Osteocyte (in vitro differentiated cells): ENCODE measurements around the gene KIF5C. TPM values are rescaled to one million over a fixed set of nuclear protein-coding genes. Genes with fewer than 3 reads are reported as not detected.
A peak's percentile ranks its signal among the peaks of the same experiment; 100 is the strongest.

Experiments used
- DNase-seq: peaks from one replicate; pipeline ENCODE4 v3.0.0; 2021; ENCODE audit warnings: mixed read lengths; ENCODE audit not compliant: unreplicated experiment; ENCODE audit errors: extremely low spot score
- H3K27ac Mint-ChIP-seq: one replicate; pipeline ENCODE4 v1.8.0; 2021; ENCODE audit warnings: mild to moderate bottlenecking, mixed read lengths; ENCODE audit not compliant: unreplicated experiment
- H3K27me3 Mint-ChIP-seq: one replicate; pipeline ENCODE4 v1.8.0; 2021; ENCODE audit warnings: mixed read lengths; ENCODE audit not compliant: unreplicated experiment
- H3K36me3 Mint-ChIP-seq: one replicate; pipeline ENCODE4 v1.8.0; 2021; ENCODE audit warnings: mixed read lengths; ENCODE audit not compliant: unreplicated experiment
- H3K4me1 Mint-ChIP-seq: one replicate; pipeline ENCODE4 v1.8.0; 2021; ENCODE audit warnings: mixed read lengths; ENCODE audit not compliant: unreplicated experiment
- H3K4me3 Mint-ChIP-seq: one replicate; pipeline ENCODE4 v1.8.0; 2021; ENCODE audit warnings: mild to moderate bottlenecking, moderate library complexity, mixed read lengths; ENCODE audit not compliant: unreplicated experiment
- H3K9me3 Mint-ChIP-seq: one replicate; pipeline ENCODE4 v1.8.0; 2021; ENCODE audit warnings: mixed read lengths; ENCODE audit not compliant: unreplicated experiment
- total RNA-seq: library from RNA; stranded (reverse); gene quantifications from 2 replicates; pipeline ENCODE4 v1.2.1, GENCODE V29; 2021
- TF ChIP-seq, protein P1 (sequence below): fragments of 200-600 bp; sonication (generic); IDR thresholded peaks from 2 replicates; pipeline ENCODE4 v1.5.0; 2021; ENCODE audit warnings: antibody characterized with exemption, mild to moderate bottlenecking, moderate library complexity

Gene KIF5C
- total RNA-seq, 1 donor from 2014 or later, result 10.2 TPM

DNA sequence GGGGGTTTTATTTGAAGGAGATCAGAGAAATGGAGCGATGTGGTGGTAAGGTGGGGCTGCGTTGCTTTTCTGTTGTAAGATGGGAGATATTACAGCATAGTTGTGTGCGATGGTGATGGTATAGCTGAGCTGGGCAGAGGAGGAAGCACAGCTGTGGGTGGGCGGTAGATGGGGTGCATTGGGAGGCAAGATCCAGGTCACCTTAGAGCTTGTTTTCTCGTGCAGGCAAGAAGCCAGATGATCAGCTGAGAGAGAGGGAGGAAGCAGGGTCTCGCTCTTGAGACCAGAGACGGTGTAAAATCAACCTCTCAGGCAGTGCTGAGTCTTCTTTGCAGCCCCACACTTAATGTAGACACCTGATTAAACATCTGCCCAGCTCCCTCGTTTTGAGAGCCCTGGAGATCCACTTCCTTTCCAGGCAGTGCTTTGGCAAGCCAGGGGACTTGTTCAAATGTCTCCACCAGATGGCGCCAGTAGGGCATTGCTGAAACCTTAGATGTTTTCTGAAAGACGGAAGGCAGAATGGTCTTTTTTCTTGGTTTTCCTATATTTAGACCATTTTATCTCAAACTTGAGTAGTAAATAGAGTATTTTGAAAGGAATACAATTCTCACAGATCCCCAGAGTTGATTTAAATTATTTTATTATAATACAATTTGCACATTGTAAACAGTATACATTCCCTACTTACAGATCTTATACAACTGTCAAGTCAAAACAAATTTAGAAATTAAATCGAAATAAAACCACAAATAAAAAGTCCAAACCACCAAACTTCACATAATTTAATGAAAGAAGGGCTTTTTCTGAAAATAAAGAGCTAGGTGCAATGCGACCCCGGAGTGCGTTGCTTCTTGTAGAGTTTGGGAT lies 142.3 kb downstream of the KIF5C start:
- no peak overlapping the region for H3K27ac Mint-ChIP-seq
- H3K27me3 Mint-ChIP-seq, result no peaks in the 10 kb centered on the region
- no peak overlapping the region for H3K4me3 Mint-ChIP-seq
- H3K36me3 Mint-ChIP-seq, result peaks cover 5% of the 10 kb centered on the region
- TF ChIP-seq, protein P1, sequence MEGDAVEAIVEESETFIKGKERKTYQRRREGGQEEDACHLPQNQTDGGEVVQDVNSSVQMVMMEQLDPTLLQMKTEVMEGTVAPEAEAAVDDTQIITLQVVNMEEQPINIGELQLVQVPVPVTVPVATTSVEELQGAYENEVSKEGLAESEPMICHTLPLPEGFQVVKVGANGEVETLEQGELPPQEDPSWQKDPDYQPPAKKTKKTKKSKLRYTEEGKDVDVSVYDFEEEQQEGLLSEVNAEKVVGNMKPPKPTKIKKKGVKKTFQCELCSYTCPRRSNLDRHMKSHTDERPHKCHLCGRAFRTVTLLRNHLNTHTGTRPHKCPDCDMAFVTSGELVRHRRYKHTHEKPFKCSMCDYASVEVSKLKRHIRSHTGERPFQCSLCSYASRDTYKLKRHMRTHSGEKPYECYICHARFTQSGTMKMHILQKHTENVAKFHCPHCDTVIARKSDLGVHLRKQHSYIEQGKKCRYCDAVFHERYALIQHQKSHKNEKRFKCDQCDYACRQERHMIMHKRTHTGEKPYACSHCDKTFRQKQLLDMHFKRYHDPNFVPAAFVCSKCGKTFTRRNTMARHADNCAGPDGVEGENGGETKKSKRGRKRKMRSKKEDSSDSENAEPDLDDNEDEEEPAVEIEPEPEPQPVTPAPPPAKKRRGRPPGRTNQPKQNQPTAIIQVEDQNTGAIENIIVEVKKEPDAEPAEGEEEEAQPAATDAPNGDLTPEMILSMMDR, result peak; percentile 94
- H3K4me1 Mint-ChIP-seq, result peaks cover 46% of the 10 kb centered on the region
- H3K9me3 Mint-ChIP-seq, result no peaks in the 10 kb centered on the region
- peak; percentile 92 for DNase-seq

DNA sequence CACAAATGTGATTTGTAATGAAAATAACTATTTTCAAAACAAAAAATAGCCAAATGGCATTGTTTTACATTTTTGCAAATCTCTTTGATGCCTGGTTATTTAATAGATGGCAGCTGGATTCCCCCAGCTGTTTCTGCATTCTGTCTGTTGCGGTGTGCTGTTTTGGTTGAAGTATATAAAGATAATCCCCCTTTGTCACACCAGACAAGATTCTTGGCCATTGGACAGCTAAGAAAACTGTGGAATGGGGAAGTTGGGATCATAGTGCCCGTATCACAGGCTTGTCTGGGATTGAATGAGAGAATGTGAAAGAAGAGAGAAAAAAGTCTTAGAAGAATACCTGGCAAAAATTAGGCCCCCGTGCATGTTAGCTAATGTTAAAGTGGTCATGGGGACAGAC lies 144.0 kb downstream of the KIF5C start:
- no peak overlapping the region for H3K4me3 Mint-ChIP-seq
- peaks cover 46% of the 10 kb centered on the region for H3K4me1 Mint-ChIP-seq
- no peak for DNase-seq
- H3K27ac Mint-ChIP-seq, result no peak overlapping the region
- H3K36me3 Mint-ChIP-seq, result no peaks in the 10 kb centered on the region
- no peaks in the 10 kb centered on the region for H3K9me3 Mint-ChIP-seq
- H3K27me3 Mint-ChIP-seq, result no peaks in the 10 kb centered on the region
- TF ChIP-seq, protein P1, result no peak

DNA sequence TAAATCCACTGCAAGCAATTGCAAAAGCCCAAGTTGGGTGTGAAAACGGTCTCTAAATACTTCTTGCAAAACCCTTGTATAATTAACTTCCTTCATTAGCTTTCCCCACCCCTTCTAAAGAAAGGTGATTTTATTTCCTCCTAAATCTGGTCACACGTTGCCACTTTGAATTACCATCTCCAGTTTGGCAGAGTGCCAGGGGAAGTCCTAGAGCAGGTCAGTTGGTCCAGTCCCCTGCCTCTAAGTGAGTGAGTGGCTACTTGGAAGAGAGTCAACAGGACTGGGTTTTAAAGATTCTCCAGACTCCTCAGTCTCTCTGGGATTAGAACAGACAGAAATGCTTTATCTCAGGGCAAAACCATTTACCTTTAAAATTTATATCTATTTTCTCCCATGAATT lies 144.7 kb downstream of the KIF5C start:
- H3K27ac Mint-ChIP-seq, result no peak overlapping the region
- TF ChIP-seq, protein P1, result no peak
- H3K4me1 Mint-ChIP-seq, result peaks cover 45% of the 10 kb centered on the region

GRCh38 chr2:149020432-149020851 lies 145.4 kb downstream of the KIF5C start:
- no peaks in the 10 kb centered on the region for H3K9me3 Mint-ChIP-seq
- TF ChIP-seq, protein P1, result no peak
- no peak overlapping the region for H3K27ac Mint-ChIP-seq
- no peaks in the 10 kb centered on the region for H3K36me3 Mint-ChIP-seq
- no peaks in the 10 kb centered on the region for H3K27me3 Mint-ChIP-seq
- H3K4me3 Mint-ChIP-seq, result no peak overlapping the region
- peaks cover 39% of the 10 kb centered on the region for H3K4me1 Mint-ChIP-seq
- DNase-seq, result no peak

More for the DNA sequence above, 144.7 kb downstream of the KIF5C start:
- no peaks in the 10 kb centered on the region for H3K36me3 Mint-ChIP-seq
- no peak overlapping the region for H3K4me3 Mint-ChIP-seq
- no peak for DNase-seq
- no peaks in the 10 kb centered on the region for H3K9me3 Mint-ChIP-seq
- no peaks in the 10 kb centered on the region for H3K27me3 Mint-ChIP-seq

GRCh38 chr2:149021271-149021719 lies 146.3 kb downstream of the KIF5C start:
- DNase-seq, result no peak

More at GRCh38 chr2:149021271-149021719, 146.3 kb downstream of the KIF5C start:
- H3K9me3 Mint-ChIP-seq, result no peaks in the 10 kb centered on the region
- H3K4me3 Mint-ChIP-seq, result no peak overlapping the region
- H3K36me3 Mint-ChIP-seq, result no peaks in the 10 kb centered on the region
- H3K27me3 Mint-ChIP-seq, result no peaks in the 10 kb centered on the region
- H3K27ac Mint-ChIP-seq, result peak overlapping the region; percentile 68
- TF ChIP-seq, protein P1, result no peak
- peaks cover 31% of the 10 kb centered on the region for H3K4me1 Mint-ChIP-seq
